Activated CD8-positive, alpha-beta T cell treated with anti-CD3 and anti-CD28 coated beads for 36 hours (primary cell): Measurements from ENCODE around the gene BICD1. TPM values are rescaled to one million over a fixed set of nuclear protein-coding genes. Genes with fewer than 3 reads are reported as not detected.

Source experiments
- ATAC-seq: fragments of 200-7000 bp; cut with Tn5 transposase; one replicate; pipeline ENCODE4 v1.10.0; 2021; ENCODE audit warnings: mild to moderate bottlenecking, moderate library complexity
- CTCF ChIA-PET: fragments of 350-600 bp; sonication (Branson Sonifier 250); formaldehyde crosslinking; loops from one replicate; lab custom pipeline; 2021; ENCODE audit warnings: antibody characterized with exemption; lab: Charles Lee
- POLR2A ChIA-PET: fragments of 350-600 bp; sonication (Branson Sonifier 250); formaldehyde crosslinking; loops from one replicate; lab custom pipeline; 2021; ENCODE audit warnings: antibody characterized with exemption; lab: Charles Lee
- DNase-seq: peaks from one replicate; pipeline ENCODE4 v3.0.0-alpha.2; 2020
- H3K27ac Mint-ChIP-seq: one replicate; pipeline ENCODE4 v1.8.0; 2021; ENCODE audit warnings: mild to moderate bottlenecking, mixed read lengths
- H3K27me3 Mint-ChIP-seq: one replicate; pipeline ENCODE4 v1.8.0; 2021; ENCODE audit warnings: mixed read lengths
- H3K36me3 Mint-ChIP-seq: one replicate; pipeline ENCODE4 v1.8.0; 2021; ENCODE audit warnings: low read depth, mixed read lengths
- H3K4me1 Mint-ChIP-seq: one replicate; pipeline ENCODE4 v1.8.0; 2021; ENCODE audit warnings: low read depth, mixed read lengths
- H3K4me3 Mint-ChIP-seq: one replicate; pipeline ENCODE4 v1.8.0; 2021; ENCODE audit warnings: mild to moderate bottlenecking, moderate library complexity, mixed read lengths
- H3K9me3 Mint-ChIP-seq: one replicate; pipeline ENCODE4 v1.8.0; 2021; ENCODE audit warnings: mixed read lengths
- intact Hi-C: fragments of 100-400 bp; cut with micrococcal nuclease; formaldehyde crosslinking; loops from one replicate; pipeline ENCODE4 v1.10.0; 2022
- total RNA-seq, 2 experiments: library from RNA; stranded (reverse); gene quantifications; one replicate each; pipeline ENCODE4 v1.2.3, GENCODE V29; 2021
- TF ChIP-seq, protein P1 (sequence below): fragments of 200-600 bp; IDR thresholded peaks from one replicate; pipeline ENCODE4 v1.8.0; 2022; ENCODE audit warnings: antibody characterized with exemption, mild to moderate bottlenecking

BICD1 gene
- total RNA-seq, 2 experiments from 2014 or later, result 12.5 to 13.2 TPM

DNA sequence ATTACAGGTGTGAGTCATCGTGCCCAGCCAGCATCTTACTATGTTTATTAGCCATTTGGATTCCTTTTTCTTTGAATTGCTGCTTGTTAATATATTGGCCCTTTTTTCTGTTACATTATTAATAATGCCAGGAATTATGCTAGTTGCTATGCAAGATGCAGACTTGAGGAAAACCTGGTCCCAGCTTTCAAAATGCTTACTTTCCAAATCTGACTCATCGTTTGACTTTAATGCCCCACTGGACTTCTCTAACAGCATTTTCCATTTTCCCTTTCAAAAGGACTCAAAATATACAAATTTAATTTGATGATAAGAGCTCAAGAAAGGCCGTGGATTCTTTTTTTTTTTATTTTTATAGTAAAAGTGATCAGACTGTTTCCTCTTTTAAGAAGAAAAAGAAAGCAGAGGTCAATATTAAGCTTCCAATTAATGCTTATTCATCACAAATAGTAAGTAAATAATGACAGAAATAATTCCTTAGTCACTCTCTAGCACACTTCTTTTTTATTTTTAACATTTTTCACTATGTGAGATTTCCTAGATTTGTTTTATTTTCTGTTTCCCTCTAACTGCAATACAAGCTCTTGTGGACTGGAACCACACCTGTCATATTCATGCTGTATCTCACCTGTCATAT is 146.6 kb downstream of the BICD1 start:
- intact Hi-C loops, result no loop called here
- ATAC-seq (no peak), DNase-seq (no peak)
- Mint-ChIP-seq H3K4me1 (peaks cover 6% of the 10 kb centered on the region), H3K9me3 (peaks cover 2% of the 10 kb centered on the region), H3K36me3 (peaks cover 6% of the 10 kb centered on the region), H3K27ac (no peak overlapping the region), H3K4me3 (no peak overlapping the region), H3K27me3 (no peaks in the 10 kb centered on the region)
- TF ChIP-seq, protein P1, sequence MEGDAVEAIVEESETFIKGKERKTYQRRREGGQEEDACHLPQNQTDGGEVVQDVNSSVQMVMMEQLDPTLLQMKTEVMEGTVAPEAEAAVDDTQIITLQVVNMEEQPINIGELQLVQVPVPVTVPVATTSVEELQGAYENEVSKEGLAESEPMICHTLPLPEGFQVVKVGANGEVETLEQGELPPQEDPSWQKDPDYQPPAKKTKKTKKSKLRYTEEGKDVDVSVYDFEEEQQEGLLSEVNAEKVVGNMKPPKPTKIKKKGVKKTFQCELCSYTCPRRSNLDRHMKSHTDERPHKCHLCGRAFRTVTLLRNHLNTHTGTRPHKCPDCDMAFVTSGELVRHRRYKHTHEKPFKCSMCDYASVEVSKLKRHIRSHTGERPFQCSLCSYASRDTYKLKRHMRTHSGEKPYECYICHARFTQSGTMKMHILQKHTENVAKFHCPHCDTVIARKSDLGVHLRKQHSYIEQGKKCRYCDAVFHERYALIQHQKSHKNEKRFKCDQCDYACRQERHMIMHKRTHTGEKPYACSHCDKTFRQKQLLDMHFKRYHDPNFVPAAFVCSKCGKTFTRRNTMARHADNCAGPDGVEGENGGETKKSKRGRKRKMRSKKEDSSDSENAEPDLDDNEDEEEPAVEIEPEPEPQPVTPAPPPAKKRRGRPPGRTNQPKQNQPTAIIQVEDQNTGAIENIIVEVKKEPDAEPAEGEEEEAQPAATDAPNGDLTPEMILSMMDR, result no peak
- POLR2A ChIA-PET, result interaction anchor here (0.9 kb wide), 1 partner anchor 194 kb away, joined by 3 read pairs; no protein-coding TSS in a partner anchor
- CTCF ChIA-PET, result interaction anchor here (0.6 to 1.5 kb wide), 2 partner anchors 37 to 93 kb away, joined by 3 to 4 read pairs; no protein-coding TSS in a partner anchor

DNA sequence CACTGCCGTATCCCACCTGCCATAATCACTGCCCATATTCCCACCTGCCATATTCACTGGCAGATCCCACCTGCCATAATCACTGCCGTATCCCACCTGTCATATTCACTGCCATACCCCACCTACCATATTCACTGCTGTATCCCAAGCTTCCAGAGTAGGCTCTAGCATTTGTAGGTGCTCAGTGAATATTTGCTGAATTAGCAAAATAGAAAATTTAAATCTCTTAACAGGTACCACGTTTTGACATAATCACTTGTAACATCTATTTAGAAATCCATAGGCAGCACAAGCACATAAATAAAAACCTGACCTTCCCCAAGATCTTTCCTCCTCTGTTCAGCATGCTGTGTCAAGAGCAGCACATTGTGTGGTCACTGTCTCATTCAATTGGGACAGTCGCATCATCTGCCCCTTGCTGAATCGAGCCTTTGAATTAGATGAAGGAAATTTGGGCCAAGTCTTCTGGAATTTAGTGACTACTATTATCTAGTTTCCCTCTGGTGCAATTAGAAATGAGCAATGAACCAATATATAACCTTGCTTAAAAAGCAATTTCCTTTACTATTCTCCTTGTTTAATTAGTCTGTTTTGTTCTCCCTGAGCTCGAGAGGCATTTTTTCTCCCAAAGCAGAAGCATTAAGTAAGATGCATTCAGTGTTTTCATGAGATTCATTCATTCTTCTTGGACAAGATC is 147.8 kb downstream of the BICD1 start:
- TF ChIP-seq, protein P1, result no peak
- Mint-ChIP-seq H3K4me1 (peaks cover 9% of the 10 kb centered on the region), H3K27me3 (no peaks in the 10 kb centered on the region), H3K4me3 (no peak overlapping the region), H3K36me3 (peaks cover 10% of the 10 kb centered on the region), H3K27ac (no peak overlapping the region), H3K9me3 (peaks cover 7% of the 10 kb centered on the region)
- DNase-seq (no peak), ATAC-seq (no peak)
- CTCF ChIA-PET, result no interaction called here
- POLR2A ChIA-PET, result no interaction called here
- intact Hi-C loops, result no loop called here

DNA sequence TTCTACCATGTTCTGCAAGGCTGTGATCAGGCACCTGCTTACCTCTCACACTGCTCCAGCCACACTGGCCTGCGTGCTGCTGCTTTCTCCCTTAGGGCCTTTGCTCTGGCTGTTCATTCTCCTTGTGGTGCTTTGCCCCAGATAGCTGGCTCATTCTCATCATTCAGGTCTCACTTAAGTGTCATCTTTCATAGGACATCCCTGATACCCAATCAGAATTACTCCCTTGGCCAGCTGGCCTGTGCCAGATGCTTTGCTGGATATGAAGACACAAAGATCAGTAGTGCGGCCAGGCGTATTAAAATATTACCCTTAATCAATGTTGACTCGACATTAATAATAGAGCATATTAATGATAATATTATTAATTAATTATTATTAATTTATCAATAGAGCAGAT is 148.9 kb downstream of the BICD1 start:
- POLR2A ChIA-PET, result no interaction called here
- ATAC-seq, result no peak
- Mint-ChIP-seq H3K9me3 (peaks cover 7% of the 10 kb centered on the region), H3K27me3 (no peaks in the 10 kb centered on the region), H3K27ac (no peak overlapping the region), H3K4me3 (no peak overlapping the region), H3K36me3 (peaks cover 10% of the 10 kb centered on the region), H3K4me1 (peaks cover 9% of the 10 kb centered on the region)
- no peak for DNase-seq
- CTCF ChIA-PET, result interaction anchor here (1.3 kb wide), 1 partner anchor 195 kb away, joined by 3 read pairs; no protein-coding TSS in a partner anchor
- TF ChIP-seq, protein P1, result no peak
- intact Hi-C loops, result no loop called here

DNA sequence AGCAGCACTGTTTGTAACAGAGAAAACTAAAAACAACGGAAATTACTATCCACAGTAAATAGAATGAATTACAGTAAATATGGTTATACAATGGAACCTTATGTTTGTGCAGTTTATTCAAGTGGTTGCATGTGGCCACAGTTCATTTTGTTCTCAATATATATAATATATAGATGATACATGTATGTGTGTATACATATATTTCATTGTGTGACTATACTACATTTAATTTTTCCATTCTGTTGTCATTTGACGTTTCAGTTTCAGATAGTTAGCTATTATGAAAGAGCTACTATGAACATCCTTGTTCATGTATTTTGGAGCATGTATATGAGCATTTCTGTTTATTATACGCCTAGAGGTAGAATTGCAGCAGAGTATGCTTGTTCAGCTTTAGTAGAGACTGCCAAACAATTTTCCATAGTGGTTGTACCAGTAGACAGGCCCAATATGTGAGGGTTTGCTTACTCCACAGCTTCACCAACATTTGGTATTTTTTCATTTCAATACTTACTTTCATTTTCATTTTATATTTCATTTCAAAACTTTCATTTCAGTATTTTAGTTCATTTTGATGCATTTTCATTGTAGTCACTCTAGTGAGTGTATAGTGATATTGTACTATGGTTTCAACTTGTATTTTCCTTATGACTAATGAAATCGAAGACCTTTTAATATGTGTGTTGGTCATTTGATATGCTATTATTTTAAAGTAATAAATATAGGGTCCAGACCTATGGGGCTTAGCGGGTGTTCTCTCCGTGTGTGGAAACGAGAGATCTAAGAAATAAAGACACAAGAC is 151.2 kb downstream of the BICD1 start:
- Mint-ChIP-seq H3K27ac (peak overlapping the region; percentile 31), H3K4me3 (no peak overlapping the region), H3K9me3 (peaks cover 7% of the 10 kb centered on the region), H3K36me3 (peaks cover 10% of the 10 kb centered on the region), H3K27me3 (no peaks in the 10 kb centered on the region), H3K4me1 (peaks cover 9% of the 10 kb centered on the region)
- ATAC-seq (peak; percentile 53), DNase-seq (no peak)
- intact Hi-C loops, result no loop called here
- POLR2A ChIA-PET, result no interaction called here
- CTCF ChIA-PET, result no interaction called here
- TF ChIP-seq, protein P1, result no peak
